Measurements from ENCODE around the gene RPS26.
A peak's percentile ranks its signal among the peaks of the same experiment; 100 is the strongest.
"Not testable (repeated sequence)": the region's sequence is repeated elsewhere in the genome, so short reads cannot be mapped to it uniquely, and the experiment has no call there.

Gene RPS26

GRCh38 chr12:56074396-56074795 lies 32.7 kb downstream of the RPS26 start:
- DNase-seq (ENCODE audit: extremely low read depth in 1 of 2, low read depth in 1 of 2) = no peak

DNA sequence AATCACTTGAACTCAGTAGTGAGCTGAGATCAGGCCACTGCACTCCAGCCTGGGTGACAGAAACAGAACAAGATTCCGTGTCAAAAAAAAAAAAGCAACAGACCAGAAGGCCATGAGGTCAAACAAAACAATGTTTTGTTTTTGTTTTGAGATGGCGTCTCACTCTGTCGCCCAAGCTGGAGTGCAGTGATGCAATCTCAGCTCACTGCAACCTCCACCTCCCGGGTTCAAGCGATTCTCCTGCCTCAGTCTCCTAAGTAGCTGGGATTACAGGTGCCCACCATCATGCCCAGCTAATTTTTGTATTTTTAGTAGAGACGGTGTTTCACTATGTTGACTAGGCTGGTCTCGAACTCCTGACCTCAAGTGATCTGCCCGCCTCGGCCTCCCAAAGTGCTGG lies 36.2 kb downstream of the RPS26 start:
- not testable (repeated sequence) for DNase-seq (ENCODE audit: extremely low read depth in 1 of 2, low read depth in 1 of 2)

GRCh38 chr12:56078427-56078826 lies 36.7 kb downstream of the RPS26 start:
- DNase-seq (ENCODE audit: extremely low read depth in 1 of 2, low read depth in 1 of 2) = no peak

- DNase-seq (ENCODE audit: extremely low read depth in 1 of 2, low read depth in 1 of 2) = peak in 1 of 2 donors; percentile 33
Measured at GRCh38 chr12:56078931-56079722, 37.4 kb downstream of the RPS26 start.

DNA sequence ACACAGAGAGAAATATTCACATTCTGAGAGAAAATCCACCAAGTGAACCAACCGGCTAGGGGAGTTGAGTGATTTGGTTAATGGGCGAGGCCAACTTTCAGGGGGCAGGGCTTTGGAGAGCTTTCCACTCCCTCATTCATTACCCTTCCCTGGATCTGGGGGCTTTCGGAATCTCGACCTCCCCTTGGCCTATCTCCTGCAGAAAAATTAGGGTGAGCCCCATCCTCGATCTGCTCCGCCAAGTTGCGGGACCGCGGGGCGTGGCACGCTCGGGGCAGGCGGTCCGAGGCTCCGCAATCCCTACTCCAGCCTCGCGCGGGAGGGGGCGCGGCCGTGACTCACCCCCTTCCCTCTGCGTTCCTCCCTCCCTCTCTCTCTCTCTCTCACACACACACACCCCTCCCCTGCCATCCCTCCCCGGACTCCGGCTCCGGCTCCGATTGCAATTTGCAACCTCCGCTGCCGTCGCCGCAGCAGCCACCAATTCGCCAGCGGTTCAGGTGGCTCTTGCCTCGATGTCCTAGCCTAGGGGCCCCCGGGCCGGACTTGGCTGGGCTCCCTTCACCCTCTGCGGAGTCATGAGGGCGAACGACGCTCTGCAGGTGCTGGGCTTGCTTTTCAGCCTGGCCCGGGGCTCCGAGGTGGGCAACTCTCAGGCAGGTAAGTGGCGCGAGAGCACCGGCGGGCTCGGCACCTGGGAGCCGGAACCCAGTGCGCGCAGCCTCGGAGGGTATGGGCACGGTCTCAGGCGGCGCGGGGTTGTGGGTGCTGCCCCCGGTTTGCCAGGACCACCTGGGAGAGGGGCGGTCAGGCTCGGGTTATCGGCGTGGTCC lies 38.2 kb downstream of the RPS26 start, which contains the start of gene ERBB3:
Gene ERBB3, plus strand, starts transcription at position 443 of the 833 bp plus-strand sequence. Its CDS starts 136 bp downstream, at position 579.
- DNase-seq (ENCODE audit: extremely low read depth in 1 of 2, low read depth in 1 of 2) = peak in 1 of 2 donors; percentile 45

- DNase-seq (ENCODE audit: extremely low read depth in 1 of 2, low read depth in 1 of 2) = no peak
Measured at GRCh38 chr12:56080556-56081138, 38.9 kb downstream of the RPS26 start.

DNA sequence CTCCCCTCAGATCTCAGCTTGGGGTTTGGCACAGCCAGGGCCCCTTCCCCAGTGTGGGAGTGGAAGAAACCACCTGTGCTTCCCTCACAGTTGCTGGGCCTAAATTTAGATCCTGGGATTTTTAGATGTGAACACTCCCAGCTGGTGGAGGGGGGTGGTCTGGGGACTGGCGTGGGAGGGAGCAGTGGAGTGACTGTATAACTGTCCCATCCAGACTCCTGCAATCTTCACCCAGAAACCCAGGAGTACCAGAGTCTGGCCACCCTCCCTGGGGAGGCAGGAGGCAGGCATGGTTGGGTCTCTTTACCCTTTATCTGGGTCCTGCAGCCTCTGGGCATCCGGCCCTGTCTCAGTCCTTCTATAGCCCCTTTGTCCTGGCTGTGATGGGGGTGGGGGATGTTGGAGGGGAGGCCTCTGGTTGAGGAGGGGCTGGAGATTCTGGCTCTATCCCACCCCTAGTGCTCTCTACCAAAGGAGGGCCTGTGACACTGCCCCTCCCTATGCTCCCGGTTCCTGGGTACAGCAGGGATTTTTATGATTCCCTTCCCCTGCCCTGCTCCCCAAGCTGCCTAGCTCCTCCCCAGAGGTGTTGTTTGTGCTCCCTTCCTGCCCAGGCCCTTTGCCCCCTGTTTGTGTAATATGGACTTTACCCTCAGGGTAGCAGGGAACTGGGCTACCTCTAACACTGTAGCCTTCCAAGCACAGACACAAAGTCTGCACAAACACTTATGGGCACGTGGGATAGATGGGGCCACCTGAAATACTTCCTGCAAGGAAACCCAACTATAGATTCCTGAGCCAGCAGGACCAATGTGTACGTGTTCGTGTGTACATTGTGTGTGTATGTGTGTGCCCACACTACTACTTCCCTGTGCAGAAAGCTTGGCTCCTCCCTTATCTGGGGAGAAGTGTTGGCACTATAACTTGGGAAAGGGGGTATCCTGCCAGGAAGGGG lies 40.0 kb downstream of the RPS26 start:
- no peak for DNase-seq (ENCODE audit: extremely low read depth in 1 of 2, low read depth in 1 of 2)

DNA sequence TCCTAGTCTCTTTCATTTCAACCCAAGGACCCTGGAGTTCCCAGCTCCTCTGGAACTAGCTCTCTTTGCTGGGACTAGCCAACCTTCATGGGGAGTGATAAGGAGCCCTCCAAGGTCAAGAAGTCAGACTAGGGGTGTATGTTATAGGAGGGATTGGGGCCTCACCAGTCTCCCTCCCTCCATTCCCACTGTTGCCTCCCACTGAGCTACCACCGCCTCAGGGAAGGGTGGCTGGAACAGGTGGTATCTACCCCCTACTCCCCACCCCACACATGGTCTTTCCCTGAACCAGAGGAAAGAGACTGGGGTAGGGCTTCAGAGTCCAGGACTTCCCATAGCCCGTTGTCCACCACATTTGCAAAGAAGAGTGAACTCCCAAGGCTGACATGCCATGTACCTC lies 40.7 kb downstream of the RPS26 start:
- DNase-seq (ENCODE audit: extremely low read depth in 1 of 2, low read depth in 1 of 2) = no peak

GRCh38 chr12:56082967-56083366 lies 41.2 kb downstream of the RPS26 start:
- DNase-seq (ENCODE audit: extremely low read depth in 1 of 2, low read depth in 1 of 2) = no peak

DNA sequence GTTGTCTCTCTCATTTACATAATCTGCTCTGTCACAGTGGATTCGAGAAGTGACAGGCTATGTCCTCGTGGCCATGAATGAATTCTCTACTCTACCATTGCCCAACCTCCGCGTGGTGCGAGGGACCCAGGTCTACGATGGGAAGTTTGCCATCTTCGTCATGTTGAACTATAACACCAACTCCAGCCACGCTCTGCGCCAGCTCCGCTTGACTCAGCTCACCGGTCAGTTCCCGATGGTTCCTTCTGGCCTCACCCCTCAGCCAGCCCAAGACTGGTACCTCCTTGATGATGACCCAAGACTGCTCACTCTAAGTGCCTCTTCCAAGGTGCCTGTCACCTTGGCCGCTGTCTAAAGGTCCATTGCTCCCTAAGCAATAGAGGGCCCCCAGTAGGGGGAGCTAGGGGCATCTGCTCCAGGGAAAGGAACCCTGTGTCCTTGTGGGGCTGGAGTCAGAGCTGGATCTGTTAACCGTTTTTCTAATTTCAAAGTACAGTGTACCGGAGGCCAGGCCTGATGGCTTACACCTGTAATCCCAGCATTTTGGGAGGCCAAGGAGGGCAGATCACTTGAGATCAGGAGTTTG lies 43.3 kb downstream of the RPS26 start:
- DNase-seq (ENCODE audit: extremely low read depth in 1 of 2, low read depth in 1 of 2) = no peak

DNA sequence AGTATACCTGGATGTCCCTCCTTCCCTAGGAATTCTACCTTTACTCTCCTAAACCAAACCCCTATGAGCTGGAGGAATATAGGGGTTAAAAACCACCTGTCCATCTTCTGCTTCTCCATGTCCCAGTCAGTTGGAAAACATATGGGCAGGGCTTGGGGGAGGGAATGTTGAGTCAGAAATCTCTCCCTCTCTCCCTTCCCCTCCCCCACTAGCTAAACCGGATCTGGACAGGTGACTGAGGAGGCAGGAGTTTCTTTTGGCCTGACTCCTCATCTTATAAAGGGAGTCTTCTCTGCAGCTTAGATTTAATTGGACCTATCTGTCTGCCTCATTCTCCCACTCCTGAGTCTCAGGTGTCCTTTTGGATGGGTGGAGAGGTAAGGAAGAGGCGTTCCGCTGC lies 44.4 kb downstream of the RPS26 start:
- no peak for DNase-seq (ENCODE audit: extremely low read depth in 1 of 2, low read depth in 1 of 2)

DNA sequence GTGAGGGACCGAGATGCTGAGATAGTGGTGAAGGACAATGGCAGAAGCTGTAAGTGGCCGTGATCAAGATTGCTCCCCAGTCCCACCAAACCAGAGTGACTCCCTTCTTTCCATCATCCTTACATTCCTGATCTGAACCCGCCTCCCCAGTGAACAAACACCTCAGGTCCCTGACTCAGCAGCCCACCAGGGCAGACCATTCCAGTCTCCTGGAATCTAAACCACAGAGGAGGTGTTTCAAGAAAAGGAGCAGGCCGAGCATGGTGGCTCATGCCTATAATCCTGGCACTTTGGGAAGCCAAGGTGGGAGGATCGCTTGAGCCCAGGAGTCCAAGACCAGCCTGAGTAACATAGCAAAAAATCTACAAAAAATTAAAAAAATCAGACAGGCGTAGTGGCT lies 44.9 kb downstream of the RPS26 start:
- no peak for DNase-seq (ENCODE audit: extremely low read depth in 1 of 2, low read depth in 1 of 2)

DNA sequence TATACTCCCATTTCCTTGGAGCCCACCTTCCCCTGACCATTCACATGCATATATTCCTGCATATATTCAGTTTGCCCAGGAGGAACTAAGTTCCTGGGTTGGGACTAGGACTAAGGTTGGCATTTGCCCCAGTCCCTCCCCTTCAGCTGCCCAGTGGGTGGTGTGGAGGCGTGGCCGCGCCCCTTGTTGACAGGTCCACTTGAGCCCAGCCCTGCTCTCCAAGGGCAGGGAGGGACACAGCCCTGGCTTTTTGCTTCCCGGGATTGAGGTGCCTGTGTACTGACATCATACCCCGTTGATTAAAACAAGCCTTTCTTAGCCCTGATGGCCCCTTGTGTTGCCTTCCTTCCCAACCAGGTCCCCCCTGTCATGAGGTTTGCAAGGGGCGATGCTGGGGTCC lies 45.5 kb downstream of the RPS26 start:
- DNase-seq (ENCODE audit: extremely low read depth in 1 of 2, low read depth in 1 of 2) = no peak

Data from stimulated activated CD8-positive, alpha-beta memory T cell treated with anti-CD3 and anti-CD28 coated beads, Interleukin-7, amount 100 ng/mL, for 48 hours (primary cell).